ENCODE measurements around the gene BANF2.

BANF2 gene

GRCh38 chr20:17678295-17678694, 21.5 kb upstream of the BANF2 start:
- Histone ChIP-seq H3K4me3 (ENCODE audit: insufficient read depth in 1 of 2, low read depth in 1 of 2, low read length in 2 of 2) (no peak overlapping the region), H2BK12ac (ENCODE audit: low read length in 2 of 2) (no peak overlapping the region), H3K27me3 (ENCODE audit: control insufficient read depth in 1 of 2, insufficient read depth in 1 of 2, low read length in 2 of 2) (peaks cover 0 to 1% of the 10 kb centered on the region in 2 experiments), H3K18ac (ENCODE audit: low read depth in 1 of 2, low read length in 2 of 2) (no peak overlapping the region), H2AK5ac (ENCODE audit: low read length, severe bottlenecking) (no peak overlapping the region), H3K27ac (ENCODE audit: low read length, poor library complexity, severe bottlenecking) (no peak overlapping the region), H3K9ac (ENCODE audit: low read length) (peak overlapping the region; percentile 98), H3K36me3 (ENCODE audit: control insufficient read depth in 1 of 2, insufficient read depth in 2 of 2, low read depth in 1 of 2, low read length in 2 of 2) (peaks cover 27 to 47% of the 10 kb centered on the region in 2 experiments), H4K8ac (ENCODE audit: low read length) (no peak overlapping the region), H3K79me1 (replicated peaks; ENCODE audit: low read length, poor library complexity, severe bottlenecking) (no peaks in the 10 kb centered on the region), H3K4me1 (ENCODE audit: control insufficient read depth, insufficient read depth, low read depth, low read length) (peaks cover 21% of the 10 kb centered on the region), H2AFZ (ENCODE audit: low read depth, low read length) (no peak overlapping the region), H3K4me2 (ENCODE audit: low read length, poor library complexity, severe bottlenecking) (no peak overlapping the region), H2BK120ac (ENCODE audit: low read depth, low read length) (no peak overlapping the region), H3K9me3 (ENCODE audit: control insufficient read depth, low read length) (no peaks in the 10 kb centered on the region), H3K4ac (ENCODE audit: low read depth in 1 of 2, low read length in 2 of 2) (no peak overlapping the region), H3K23ac (ENCODE audit: low read length in 2 of 2) (no peak overlapping the region), H2BK5ac (ENCODE audit: low read depth, low read length, poor library complexity, severe bottlenecking) (no peak overlapping the region), H3K14ac (ENCODE audit: low read length in 2 of 2) (no peak overlapping the region), H4K91ac (ENCODE audit: low read length) (no peak overlapping the region), H2BK15ac (ENCODE audit: low read depth, poor library complexity, severe bottlenecking) (no peak overlapping the region)
- 50% methylated on average over 1 of the region's 2 CpGs for WGBS
- peak; percentile 52 for DNase-seq

- Histone ChIP-seq H4K8ac (ENCODE audit: low read length) (no peak overlapping the region), H3K36me3 (ENCODE audit: control insufficient read depth in 1 of 2, insufficient read depth in 2 of 2, low read depth in 1 of 2, low read length in 2 of 2) (peaks cover 27 to 47% of the 10 kb centered on the region in 2 experiments), H3K4me1 (ENCODE audit: control insufficient read depth, insufficient read depth, low read depth, low read length) (peaks cover 21% of the 10 kb centered on the region), H2AK5ac (ENCODE audit: low read length, severe bottlenecking) (no peak overlapping the region), H4K91ac (ENCODE audit: low read length) (no peak overlapping the region), H3K9ac (ENCODE audit: low read length) (peak overlapping the region; percentile 98), H3K27ac (ENCODE audit: low read length, poor library complexity, severe bottlenecking) (no peak overlapping the region), H2BK15ac (ENCODE audit: low read depth, poor library complexity, severe bottlenecking) (no peak overlapping the region), H2AFZ (ENCODE audit: low read depth, low read length) (no peak overlapping the region), H3K4ac (ENCODE audit: low read depth in 1 of 2, low read length in 2 of 2) (no peak overlapping the region), H2BK5ac (ENCODE audit: low read depth, low read length, poor library complexity, severe bottlenecking) (no peak overlapping the region), H2BK120ac (ENCODE audit: low read depth, low read length) (no peak overlapping the region), H3K18ac (ENCODE audit: low read depth in 1 of 2, low read length in 2 of 2) (no peak overlapping the region), H3K4me2 (ENCODE audit: low read length, poor library complexity, severe bottlenecking) (no peak overlapping the region), H3K79me1 (replicated peaks; ENCODE audit: low read length, poor library complexity, severe bottlenecking) (no peaks in the 10 kb centered on the region), H3K9me3 (ENCODE audit: control insufficient read depth, low read length) (no peaks in the 10 kb centered on the region), H3K27me3 (ENCODE audit: control insufficient read depth in 1 of 2, insufficient read depth in 1 of 2, low read length in 2 of 2) (peaks cover under 1 to 7% of the 10 kb centered on the region in 2 experiments), H2BK12ac (ENCODE audit: low read length in 2 of 2) (no peak overlapping the region), H3K23ac (ENCODE audit: low read length in 2 of 2) (no peak overlapping the region), H3K4me3 (ENCODE audit: insufficient read depth in 1 of 2, low read depth in 1 of 2, low read length in 2 of 2) (no peak overlapping the region), H3K14ac (ENCODE audit: low read length in 2 of 2) (no peak overlapping the region)
- 100% methylated on average over 2 of the region's 3 CpGs for WGBS
- no peak for DNase-seq
These were observed 20.9 kb upstream of the BANF2 start for GRCh38 chr20:17678886-17679285.

GRCh38 chr20:17679941-17680835, 19.6 kb upstream of the BANF2 start:
- peak overlapping the region; percentile 58 for H2AK5ac ChIP-seq (ENCODE audit: low read length, severe bottlenecking)
- H2AFZ ChIP-seq (ENCODE audit: low read depth, low read length), result no peak overlapping the region
- peak overlapping the region in 1 of 2 experiments; percentile 38 for H2BK12ac ChIP-seq (ENCODE audit: low read length in 2 of 2)
- no peak overlapping the region for H2BK5ac ChIP-seq (ENCODE audit: low read depth, low read length, poor library complexity, severe bottlenecking)
- H2BK120ac ChIP-seq (ENCODE audit: low read depth, low read length), result peak overlapping the region; percentile 93
- no peak overlapping the region for H2BK15ac ChIP-seq (ENCODE audit: low read depth, poor library complexity, severe bottlenecking)
- H3K18ac ChIP-seq (ENCODE audit: low read depth in 1 of 2, low read length in 2 of 2), result peak overlapping the region; percentile 16 to 46
- H3K27me3 ChIP-seq (ENCODE audit: control insufficient read depth in 1 of 2, insufficient read depth in 1 of 2, low read length in 2 of 2), result peaks cover 13 to 19% of the 10 kb centered on the region in 2 experiments
- peak overlapping the region; percentile 90 to 99 for H3K4me3 ChIP-seq (ENCODE audit: insufficient read depth in 1 of 2, low read depth in 1 of 2, low read length in 2 of 2)
- no peak overlapping the region for H4K8ac ChIP-seq (ENCODE audit: low read length)
- no peak overlapping the region for H3K14ac ChIP-seq (ENCODE audit: low read length in 2 of 2)
- H3K9me3 ChIP-seq (ENCODE audit: control insufficient read depth, low read length), result no peaks in the 10 kb centered on the region
- peaks cover 15% of the 10 kb centered on the region for H3K4me1 ChIP-seq (ENCODE audit: control insufficient read depth, insufficient read depth, low read depth, low read length)
- peak overlapping the region; percentile 53 for H3K27ac ChIP-seq (ENCODE audit: low read length, poor library complexity, severe bottlenecking)
- no peaks in the 10 kb centered on the region for H3K79me1 ChIP-seq (replicated peaks; ENCODE audit: low read length, poor library complexity, severe bottlenecking)
- peak overlapping the region; percentile 83 for H3K4me2 ChIP-seq (ENCODE audit: low read length, poor library complexity, severe bottlenecking)
- peaks cover 20 to 46% of the 10 kb centered on the region in 2 experiments for H3K36me3 ChIP-seq (ENCODE audit: control insufficient read depth in 1 of 2, insufficient read depth in 2 of 2, low read depth in 1 of 2, low read length in 2 of 2)
- DNase-seq, result peak; percentile 89
- peak overlapping the region in 1 of 2 experiments; percentile 42 for H3K23ac ChIP-seq (ENCODE audit: low read length in 2 of 2)
- peak overlapping the region; percentile 98 for H3K9ac ChIP-seq (ENCODE audit: low read length)
- 5% methylated on average over 23 of the region's 27 CpGs for WGBS
- H3K4ac ChIP-seq (ENCODE audit: low read depth in 1 of 2, low read length in 2 of 2), result peak overlapping the region; percentile 30 to 65
- H4K91ac ChIP-seq (ENCODE audit: low read length), result no peak overlapping the region

All from mesenchymal stem cell (in vitro differentiated cells and primary cell).